Esophagus (tissue), 2 donors: ENCODE results near the gene OR2B2. TPM values are rescaled to one million over a fixed set of nuclear protein-coding genes. Genes with fewer than 3 reads are reported as not detected.

Experiments
- H3K27ac ChIP-seq, 2 donors: one replicate each; pipeline ENCODE4 v1.5.1; 2013; ENCODE audit warnings: low read depth in 2 of 2, mild to moderate bottlenecking in 2 of 2, inconsistent platforms in 1 of 2, low read length in 1 of 2, moderate library complexity in 1 of 2
- H3K27me3 ChIP-seq, 2 donors: one replicate each; pipeline ENCODE4 v1.6.1; 2013; ENCODE audit warnings: low read length in 2 of 2, control low read depth in 1 of 2, mild to moderate bottlenecking in 1 of 2; ENCODE audit not compliant: insufficient read depth in 2 of 2, control insufficient read depth in 1 of 2
- H3K36me3 ChIP-seq, 2 donors: one replicate each; pipeline ENCODE4 v1.6.1; 2013; ENCODE audit warnings: low read length in 1 of 2; ENCODE audit not compliant: control insufficient read depth in 2 of 2, insufficient read depth in 2 of 2
- H3K4me1 ChIP-seq, 2 donors: one replicate each; pipeline ENCODE4 v1.6.1; 2013; ENCODE audit warnings: low read length in 1 of 2; ENCODE audit not compliant: control insufficient read depth in 2 of 2, insufficient read depth in 2 of 2
- H3K4me3 ChIP-seq, 2 donors: one replicate each; pipeline ENCODE4 v1.5.1; 2013; ENCODE audit warnings: low read length in 2 of 2, mild to moderate bottlenecking in 2 of 2, low read depth in 1 of 2, moderate library complexity in 1 of 2
- H3K9me3 ChIP-seq, 2 donors: one replicate each; pipeline ENCODE4 v1.6.1; 2013; ENCODE audit warnings: mild to moderate bottlenecking in 2 of 2, low read depth in 1 of 2, low read length in 1 of 2, moderate library complexity in 1 of 2; ENCODE audit not compliant: control insufficient read depth in 2 of 2, insufficient read depth in 1 of 2
- WGBS, 2 donors: extraction: QIAGEN DNeasy Blood & Tissue Kit; methylation state at CpG; one replicate each; pipeline ENCODE4 v1.1.7; 2013; 5-methylcytosine and 5-hydroxymethylcytosine counted together
- polyA plus RNA-seq, 2 donors: library from polyadenylated mRNA; stranded (reverse); fragments of 200-250 nt; gene quantifications; one replicate each; pipeline ENCODE4 v1.2.3, GENCODE V29; 2013
- donor health status: healthy with polysubstance abuse.
- donor health status: Bipolar disorder and iron deficiency.

The OR2B2 gene
- polyA plus RNA-seq, 2 donors, result not detected

DNA sequence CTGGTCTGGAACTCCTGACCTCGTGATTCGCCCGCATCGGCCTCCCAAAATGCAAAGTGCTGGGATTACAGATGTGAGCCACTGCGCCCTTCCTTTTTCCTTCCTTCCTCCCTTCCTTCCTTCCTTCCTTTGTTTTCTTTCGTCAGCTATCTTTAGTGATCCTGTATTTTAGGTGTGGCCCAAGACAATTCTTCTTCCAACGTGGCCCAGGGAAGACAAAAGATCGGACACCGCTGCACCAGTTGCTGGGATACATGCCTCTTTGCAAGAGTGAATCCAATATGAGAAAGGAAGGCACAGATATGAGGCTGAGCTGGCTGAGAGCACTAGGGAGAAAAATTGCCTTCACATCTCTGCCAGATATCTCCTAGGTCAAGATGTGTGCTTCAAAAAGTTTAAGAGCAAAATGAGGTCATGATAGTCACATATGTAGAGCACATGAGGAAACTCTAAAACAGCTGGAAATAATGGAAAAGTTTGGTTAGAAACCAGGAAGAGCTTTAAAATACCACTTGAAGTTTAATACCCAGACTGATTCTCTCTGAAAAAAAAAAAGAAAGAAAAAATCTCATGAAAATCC, 41.8 kb downstream of the OR2B2 start:
- H3K4me3 ChIP-seq, result no peak overlapping the region
- H3K36me3 ChIP-seq, result no peaks in the 10 kb centered on the region
- no peaks in the 10 kb centered on the region for H3K4me1 ChIP-seq
- no peaks in the 10 kb centered on the region for H3K9me3 ChIP-seq
- H3K27ac ChIP-seq, result no peak overlapping the region
- WGBS, 2 donors, result 88 to 94% methylated on average over 9 of the region's 9 CpGs
- H3K27me3 ChIP-seq, result no peaks in the 10 kb centered on the region

DNA sequence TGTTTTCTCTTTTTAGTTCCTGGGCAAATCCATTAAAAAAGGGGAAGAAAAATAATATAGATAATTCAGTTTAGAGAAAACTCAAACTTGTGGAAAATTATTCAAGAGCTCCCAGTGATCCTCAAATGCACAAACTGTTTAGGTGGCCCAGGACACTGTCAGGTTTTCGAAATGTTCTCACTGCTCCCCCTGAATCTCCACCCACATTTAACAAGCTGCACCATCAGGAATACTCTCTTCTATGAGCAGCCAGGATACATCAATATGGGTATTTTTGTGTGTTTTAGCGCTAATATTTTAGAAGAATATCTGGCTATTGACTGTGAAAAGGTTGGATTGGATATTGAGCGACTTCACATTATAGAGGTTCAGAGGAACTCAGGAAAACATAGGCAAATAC, 43.9 kb downstream of the OR2B2 start:
- H3K36me3 ChIP-seq, result no peaks in the 10 kb centered on the region
- no peaks in the 10 kb centered on the region for H3K27me3 ChIP-seq
- no peak overlapping the region for H3K27ac ChIP-seq
- peaks cover 3 to 4% of the 10 kb centered on the region in 2 donors for H3K4me1 ChIP-seq
- H3K4me3 ChIP-seq, result no peak overlapping the region
- no peaks in the 10 kb centered on the region for H3K9me3 ChIP-seq
- 90% methylated on average over 3 of the region's 3 CpGs for WGBS, 2 donors

DNA sequence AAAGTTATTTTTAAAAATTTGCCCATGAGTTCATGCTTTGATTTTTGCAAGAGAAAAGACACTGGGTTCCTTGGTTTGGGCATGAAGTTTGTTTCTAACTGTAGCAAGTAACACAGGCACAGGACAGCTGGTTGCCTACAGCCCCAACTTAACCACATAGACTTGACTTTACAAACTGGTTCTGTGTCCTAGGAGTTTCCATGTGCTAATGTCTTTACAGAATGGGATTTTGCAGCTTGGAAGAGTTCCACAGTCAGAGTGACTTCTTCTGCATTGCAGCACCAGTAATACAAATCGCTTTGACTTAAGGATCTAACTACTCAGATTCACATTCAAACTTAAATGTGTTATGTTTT, 44.3 kb downstream of the OR2B2 start:
- Histone ChIP-seq H3K9me3 (no peaks in the 10 kb centered on the region), H3K27me3 (no peaks in the 10 kb centered on the region), H3K27ac (no peak overlapping the region), H3K4me1 (peaks cover 3 to 4% of the 10 kb centered on the region in 2 donors), H3K36me3 (no peaks in the 10 kb centered on the region), H3K4me3 (no peak overlapping the region)
- WGBS, 2 donors, result 88 to 92% methylated on average over 1 of the region's 1 CpG

DNA sequence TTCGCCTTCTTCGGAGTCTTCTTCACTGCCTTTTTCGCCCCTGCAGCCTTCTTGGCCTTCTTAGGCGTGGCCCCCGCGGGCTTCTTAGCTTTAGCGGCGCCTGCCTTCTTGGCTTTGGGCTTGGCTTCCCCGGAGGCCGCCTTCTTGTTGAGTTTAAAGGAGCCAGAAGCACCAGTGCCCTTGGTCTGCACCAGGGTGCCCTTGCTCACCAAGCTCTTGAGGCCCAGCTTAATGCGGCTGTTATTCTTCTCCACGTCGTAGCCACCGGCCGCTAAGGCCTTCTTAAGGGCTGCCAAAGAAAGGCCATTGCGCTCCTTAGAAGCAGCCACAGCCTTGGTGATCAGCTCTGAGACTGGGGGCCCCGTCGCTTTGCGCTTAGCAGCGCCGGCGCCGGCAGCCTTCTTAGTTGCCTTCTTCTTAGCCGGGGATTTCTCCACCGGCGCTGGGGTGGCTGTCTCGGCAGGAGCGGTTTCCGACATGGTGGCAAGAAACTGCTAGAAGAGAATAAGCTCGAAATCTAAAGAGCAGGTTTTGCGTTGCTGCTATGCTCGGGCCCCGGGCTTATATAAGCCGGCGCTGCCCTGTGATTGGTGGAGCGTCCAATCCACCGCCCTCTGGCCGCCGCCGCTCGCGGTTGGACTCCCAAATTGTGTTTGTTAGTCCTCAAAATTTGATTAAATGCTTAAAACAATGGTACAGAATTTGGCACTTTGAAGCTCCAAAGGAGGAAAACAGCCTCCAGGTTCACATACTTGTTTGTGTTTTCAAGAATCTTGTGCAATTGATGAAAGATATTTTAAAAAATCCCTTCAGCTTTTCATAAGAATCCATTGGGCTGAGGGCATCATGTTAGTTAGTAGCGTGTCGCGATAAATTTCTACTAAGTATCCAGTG, 44.9 kb downstream of the OR2B2 start:
- Histone ChIP-seq H3K36me3 (no peaks in the 10 kb centered on the region), H3K27me3 (no peaks in the 10 kb centered on the region), H3K4me1 (peaks cover 3 to 4% of the 10 kb centered on the region in 2 donors), H3K4me3 (peak overlapping the region; percentile 42 to 80), H3K9me3 (no peaks in the 10 kb centered on the region), H3K27ac (peak overlapping the region; percentile 71 to 78)
- 3% methylated on average over 45 of the region's 45 CpGs for WGBS, 2 donors

DNA sequence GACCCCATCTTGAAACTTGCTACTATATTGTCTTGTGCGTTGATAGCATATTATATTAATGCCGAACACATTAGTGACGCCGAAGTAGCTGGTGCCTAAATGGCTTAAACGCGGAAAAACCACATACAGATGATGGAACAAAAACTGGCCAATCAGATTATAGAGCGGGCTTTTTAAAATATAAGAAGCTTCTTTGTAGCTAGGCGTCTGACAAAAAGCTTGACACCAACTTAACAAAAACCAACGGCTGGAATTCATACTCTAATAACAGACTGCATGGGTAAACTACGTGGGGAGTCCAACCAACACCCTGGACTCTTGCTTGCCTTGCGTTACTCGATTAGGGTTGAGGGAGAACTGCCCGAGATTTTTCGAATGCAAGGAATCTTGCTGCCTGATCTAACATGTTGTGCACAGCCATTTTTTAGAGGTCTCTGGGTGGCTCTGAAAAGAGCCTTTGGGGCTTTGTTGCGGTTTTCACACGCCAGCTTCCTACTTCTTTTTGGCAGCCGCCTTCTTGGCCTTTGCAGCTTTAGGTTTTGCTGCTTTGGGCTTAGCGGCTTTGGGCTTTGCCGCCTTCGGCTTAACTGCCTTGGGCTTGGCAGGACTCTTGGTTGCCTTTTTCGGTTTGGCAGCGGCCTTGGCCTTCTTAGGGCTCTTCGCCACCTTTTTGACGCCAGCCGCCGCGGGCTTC, 45.7 kb downstream of the OR2B2 start:
- 2 to 3% methylated on average over 27 of the region's 27 CpGs for WGBS, 2 donors
- peaks cover 3 to 4% of the 10 kb centered on the region in 2 donors for H3K4me1 ChIP-seq
- H3K36me3 ChIP-seq, result no peaks in the 10 kb centered on the region
- peak overlapping the region; percentile 49 to 80 for H3K4me3 ChIP-seq
- peak overlapping the region; percentile 71 to 78 for H3K27ac ChIP-seq
- no peaks in the 10 kb centered on the region for H3K9me3 ChIP-seq
- no peaks in the 10 kb centered on the region for H3K27me3 ChIP-seq

DNA sequence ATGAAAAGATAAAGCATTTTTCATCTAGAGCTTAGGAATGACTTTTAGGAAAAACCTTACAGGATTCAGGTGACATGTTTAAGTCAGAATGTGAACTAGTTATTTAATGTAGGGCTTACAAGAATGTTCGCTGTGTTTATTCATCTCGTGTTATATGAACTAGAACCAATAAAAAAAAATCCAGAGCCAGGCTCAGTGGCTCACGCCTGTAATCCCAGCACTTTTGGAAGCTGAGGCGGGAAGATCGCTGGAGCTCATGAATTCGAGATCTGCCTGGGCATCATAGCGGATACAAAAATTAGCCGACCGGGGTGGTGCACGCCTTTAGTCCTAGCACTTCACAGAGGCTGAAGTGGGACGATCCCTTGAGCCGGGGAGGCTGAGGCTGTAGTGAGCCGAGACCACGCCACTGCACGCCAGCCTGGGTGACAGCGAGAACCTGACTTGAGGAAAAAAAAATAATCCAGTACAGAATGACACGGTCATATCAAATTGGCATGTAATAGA, 46.3 kb downstream of the OR2B2 start:
- Histone ChIP-seq H3K27me3 (no peaks in the 10 kb centered on the region), H3K9me3 (no peaks in the 10 kb centered on the region), H3K4me1 (peaks cover 3 to 4% of the 10 kb centered on the region in 2 donors), H3K27ac (peak overlapping the region; percentile 68 to 75), H3K36me3 (no peaks in the 10 kb centered on the region), H3K4me3 (peak overlapping the region; percentile 49 to 80)
- WGBS, 2 donors, result 0% methylated on average over 17 of the region's 17 CpGs

DNA sequence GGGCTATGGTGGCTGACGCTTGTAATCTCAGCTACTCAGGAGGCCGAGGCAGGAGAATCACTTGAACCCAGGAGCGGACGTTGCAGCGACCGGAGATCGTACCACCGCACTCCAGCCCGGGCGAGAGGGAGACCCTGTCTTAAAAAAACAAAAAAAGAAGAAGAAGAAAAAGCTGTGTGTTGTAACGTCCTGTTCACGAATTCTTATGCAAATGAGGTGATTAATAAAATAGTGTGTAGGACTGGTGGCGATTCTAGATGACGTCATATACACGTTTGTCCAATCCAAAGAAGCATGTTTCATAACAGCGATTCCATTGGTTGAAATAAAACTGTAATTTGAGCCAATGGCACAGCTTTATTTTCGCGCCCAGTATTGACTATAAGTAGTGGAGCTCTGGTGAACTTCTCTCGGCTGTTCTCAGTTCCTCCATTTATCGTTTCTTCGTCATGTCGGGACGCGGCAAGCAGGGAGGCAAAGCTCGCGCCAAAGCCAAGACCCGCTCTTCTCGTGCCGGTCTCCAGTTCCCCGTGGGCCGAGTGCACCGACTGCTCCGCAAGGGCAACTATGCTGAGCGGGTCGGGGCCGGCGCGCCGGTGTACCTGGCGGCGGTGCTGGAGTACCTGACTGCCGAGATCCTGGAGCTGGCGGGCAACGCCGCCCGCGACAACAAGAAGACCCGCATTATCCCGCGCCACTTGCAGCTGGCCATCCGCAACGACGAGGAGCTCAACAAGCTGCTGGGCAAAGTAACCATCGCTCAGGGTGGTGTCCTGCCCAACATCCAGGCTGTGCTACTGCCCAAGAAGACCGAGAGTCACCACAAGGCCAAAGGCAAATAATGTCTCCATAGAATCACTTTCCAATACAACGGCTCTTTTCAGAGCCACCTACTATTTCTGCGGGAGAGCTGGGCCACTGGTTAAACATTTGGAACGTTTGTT, 47.0 kb downstream of the OR2B2 start:
- H3K27ac ChIP-seq, result peak overlapping the region; percentile 75 to 86

DNA sequence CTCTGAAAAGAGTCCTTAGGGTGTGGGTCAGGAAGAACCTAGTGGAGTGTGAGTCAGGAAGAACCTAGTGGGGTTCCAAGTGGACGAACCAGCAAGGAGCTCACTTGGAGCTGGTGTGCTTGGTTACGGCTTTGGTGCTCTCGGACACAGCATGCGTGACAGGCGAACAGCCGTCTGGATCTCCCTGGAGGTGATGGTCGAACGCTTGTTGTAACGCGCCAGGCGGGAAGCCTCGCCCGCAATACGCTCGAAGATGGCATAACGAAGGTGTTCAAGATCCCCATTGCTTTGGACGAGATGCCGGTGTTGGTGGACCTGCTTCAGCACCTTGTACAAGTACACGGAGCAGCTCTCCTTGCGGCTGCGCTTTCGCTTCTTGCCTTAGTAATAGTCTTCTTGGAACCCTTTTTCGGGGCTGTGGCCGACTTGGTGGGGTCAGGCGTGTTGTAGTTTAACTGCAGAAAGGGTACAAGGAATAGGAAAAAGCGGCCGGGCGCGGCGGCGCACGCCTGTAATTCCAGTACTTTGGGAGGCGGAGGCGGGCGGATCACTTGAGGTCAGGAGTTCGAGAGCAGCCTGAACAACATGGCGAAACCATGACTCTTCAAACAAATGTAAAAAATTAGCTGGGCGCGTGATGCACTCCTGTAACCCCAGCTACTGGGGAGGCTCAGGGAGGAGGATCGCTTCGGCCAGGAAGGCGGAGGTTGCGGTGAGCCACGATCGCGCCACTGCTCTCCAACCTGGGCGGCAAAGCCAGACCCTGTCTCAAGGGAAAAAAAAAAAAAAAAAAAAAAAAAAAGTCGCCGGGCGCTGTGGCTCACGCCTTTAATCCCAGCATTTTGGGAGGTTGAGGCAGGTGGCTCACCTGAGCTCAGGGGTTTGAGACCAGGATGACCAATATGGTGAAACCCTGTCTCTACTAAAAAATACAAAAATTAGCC, 48.0 kb downstream of the OR2B2 start:
- H3K27ac ChIP-seq, result peak overlapping the region; percentile 49 to 84
- peaks cover 3 to 4% of the 10 kb centered on the region in 2 donors for H3K4me1 ChIP-seq
- H3K9me3 ChIP-seq, result no peaks in the 10 kb centered on the region
- peak overlapping the region; percentile 76 to 80 for H3K4me3 ChIP-seq
- H3K27me3 ChIP-seq, result no peaks in the 10 kb centered on the region
- 13 to 21% methylated on average over 50 to 51 of the region's 51 CpGs for WGBS, 2 donors
- no peaks in the 10 kb centered on the region for H3K36me3 ChIP-seq

More for the DNA sequence above, 47.0 kb downstream of the OR2B2 start:
- 0% methylated on average over 58 of the region's 58 CpGs for WGBS, 2 donors
- Histone ChIP-seq H3K9me3 (no peaks in the 10 kb centered on the region), H3K36me3 (no peaks in the 10 kb centered on the region), H3K27me3 (no peaks in the 10 kb centered on the region), H3K4me1 (peaks cover 3 to 4% of the 10 kb centered on the region in 2 donors), H3K4me3 (peak overlapping the region; percentile 76 to 80)
